ENCODE data around the gene ABCD1. TPM values are rescaled to one million over a fixed set of nuclear protein-coding genes. Genes with fewer than 3 reads are reported as not detected.

Gene ABCD1
- total and polyA plus RNA-seq, 9 of the 15 experiments (the other 6 are each of a cell fraction or from before 2014, with no cell fraction given) = 0.07 to 6.9 (median 2.2) TPM

DNA sequence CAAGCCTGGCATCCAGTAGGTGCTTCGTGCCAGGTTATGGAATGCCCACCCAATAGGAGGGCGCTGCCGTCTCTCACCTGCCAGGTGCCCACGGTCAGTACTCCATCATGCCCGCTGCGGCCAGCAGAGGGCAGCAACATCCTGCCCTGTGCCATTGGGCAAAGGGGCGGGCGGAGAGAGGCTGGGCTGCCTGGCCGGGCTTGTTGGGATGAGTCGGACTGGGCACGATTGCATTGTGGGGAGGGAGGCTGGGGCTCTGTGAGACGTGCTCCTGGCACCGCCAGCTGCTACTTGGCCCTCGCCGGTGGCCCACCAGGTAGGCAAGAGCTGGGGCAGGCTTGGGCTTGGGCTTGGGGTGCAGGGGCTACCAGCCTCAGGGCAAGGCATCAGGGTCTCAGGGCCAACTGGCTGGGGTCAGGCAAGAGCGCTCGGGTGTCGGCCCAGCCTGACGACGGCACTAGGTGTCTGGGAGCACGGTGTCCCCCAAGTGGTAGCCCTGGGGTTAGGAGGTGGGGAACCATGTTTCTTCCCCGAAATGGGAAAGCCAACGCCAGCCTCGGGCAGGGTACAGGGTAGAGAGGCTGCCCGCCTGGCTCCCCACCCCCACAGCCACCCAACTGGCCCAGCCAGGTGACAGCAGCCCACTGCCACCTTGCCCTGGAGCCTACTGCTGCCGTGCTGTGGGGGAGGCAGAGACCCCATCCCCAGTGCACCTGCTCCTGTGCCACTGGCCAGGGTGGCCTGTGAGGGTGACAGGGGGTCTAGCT, 39.5 kb downstream of the ABCD1 start, which contains the start of gene PLXNB3 (continued):
- TF ChIP-seq, protein P1, sequence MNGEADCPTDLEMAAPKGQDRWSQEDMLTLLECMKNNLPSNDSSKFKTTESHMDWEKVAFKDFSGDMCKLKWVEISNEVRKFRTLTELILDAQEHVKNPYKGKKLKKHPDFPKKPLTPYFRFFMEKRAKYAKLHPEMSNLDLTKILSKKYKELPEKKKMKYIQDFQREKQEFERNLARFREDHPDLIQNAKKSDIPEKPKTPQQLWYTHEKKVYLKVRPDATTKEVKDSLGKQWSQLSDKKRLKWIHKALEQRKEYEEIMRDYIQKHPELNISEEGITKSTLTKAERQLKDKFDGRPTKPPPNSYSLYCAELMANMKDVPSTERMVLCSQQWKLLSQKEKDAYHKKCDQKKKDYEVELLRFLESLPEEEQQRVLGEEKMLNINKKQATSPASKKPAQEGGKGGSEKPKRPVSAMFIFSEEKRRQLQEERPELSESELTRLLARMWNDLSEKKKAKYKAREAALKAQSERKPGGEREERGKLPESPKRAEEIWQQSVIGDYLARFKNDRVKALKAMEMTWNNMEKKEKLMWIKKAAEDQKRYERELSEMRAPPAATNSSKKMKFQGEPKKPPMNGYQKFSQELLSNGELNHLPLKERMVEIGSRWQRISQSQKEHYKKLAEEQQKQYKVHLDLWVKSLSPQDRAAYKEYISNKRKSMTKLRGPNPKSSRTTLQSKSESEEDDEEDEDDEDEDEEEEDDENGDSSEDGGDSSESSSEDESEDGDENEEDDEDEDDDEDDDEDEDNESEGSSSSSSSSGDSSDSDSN (IDR thresholded peaks at IDR 0.05; ENCODE audit: borderline replicate concordance in 1 of 2, low read depth in 2 of 2, low read length in 2 of 2) = no peak
- no peak for TF ChIP-seq NR1H2 (CRISPR knock-in tag; IDR thresholded peaks at IDR 0.05)
- 0 out of 2 replicates have a peak, but pooled peaks have one; percentile 19 for TF ChIP-seq BHLHE40 (IDR thresholded peaks at IDR 0.05; ENCODE audit: low read length)
- TF ChIP-seq MTA3 (IDR thresholded peaks at IDR 0.05; ENCODE audit: borderline replicate concordance) = 0 out of 2 replicates have a peak, but pooled peaks have one; percentile 40
- TF ChIP-seq CEBPB (tag; IDR thresholded peaks at IDR 0.05) = no peak
- no peak for TF ChIP-seq ZNF41 (CRISPR knock-in tag; conservative IDR thresholded peaks at IDR 0.05)
- TF ChIP-seq, protein P2, sequence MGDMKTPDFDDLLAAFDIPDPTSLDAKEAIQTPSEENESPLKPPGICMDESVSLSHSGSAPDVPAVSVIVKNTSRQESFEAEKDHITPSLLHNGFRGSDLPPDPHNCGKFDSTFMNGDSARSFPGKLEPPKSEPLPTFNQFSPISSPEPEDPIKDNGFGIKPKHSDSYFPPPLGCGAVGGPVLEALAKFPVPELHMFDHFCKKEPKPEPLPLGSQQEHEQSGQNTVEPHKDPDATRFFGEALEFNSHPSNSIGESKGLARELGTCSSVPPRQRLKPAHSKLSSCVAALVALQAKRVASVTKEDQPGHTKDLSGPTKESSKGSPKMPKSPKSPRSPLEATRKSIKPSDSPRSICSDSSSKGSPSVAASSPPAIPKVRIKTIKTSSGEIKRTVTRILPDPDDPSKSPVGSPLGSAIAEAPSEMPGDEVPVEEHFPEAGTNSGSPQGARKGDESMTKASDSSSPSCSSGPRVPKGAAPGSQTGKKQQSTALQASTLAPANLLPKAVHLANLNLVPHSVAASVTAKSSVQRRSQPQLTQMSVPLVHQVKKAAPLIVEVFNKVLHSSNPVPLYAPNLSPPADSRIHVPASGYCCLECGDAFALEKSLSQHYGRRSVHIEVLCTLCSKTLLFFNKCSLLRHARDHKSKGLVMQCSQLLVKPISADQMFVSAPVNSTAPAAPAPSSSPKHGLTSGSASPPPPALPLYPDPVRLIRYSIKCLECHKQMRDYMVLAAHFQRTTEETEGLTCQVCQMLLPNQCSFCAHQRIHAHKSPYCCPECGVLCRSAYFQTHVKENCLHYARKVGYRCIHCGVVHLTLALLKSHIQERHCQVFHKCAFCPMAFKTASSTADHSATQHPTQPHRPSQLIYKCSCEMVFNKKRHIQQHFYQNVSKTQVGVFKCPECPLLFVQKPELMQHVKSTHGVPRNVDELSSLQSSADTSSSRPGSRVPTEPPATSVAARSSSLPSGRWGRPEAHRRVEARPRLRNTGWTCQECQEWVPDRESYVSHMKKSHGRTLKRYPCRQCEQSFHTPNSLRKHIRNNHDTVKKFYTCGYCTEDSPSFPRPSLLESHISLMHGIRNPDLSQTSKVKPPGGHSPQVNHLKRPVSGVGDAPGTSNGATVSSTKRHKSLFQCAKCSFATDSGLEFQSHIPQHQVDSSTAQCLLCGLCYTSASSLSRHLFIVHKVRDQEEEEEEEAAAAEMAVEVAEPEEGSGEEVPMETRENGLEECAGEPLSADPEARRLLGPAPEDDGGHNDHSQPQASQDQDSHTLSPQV (IDR thresholded peaks at IDR 0.05) = peak; percentile 58
- no peak for TF ChIP-seq SMARCC2 (IDR thresholded peaks at IDR 0.05; ENCODE audit: low read depth)
- TF ChIP-seq KDM5B (IDR thresholded peaks at IDR 0.05; ENCODE audit: insufficient replicate concordance, low read depth, low read length) = no peak
- TF ChIP-seq NFIC (IDR thresholded peaks at IDR 0.05) = no peak
- no peak for TF ChIP-seq RFX1 (IDR thresholded peaks at IDR 0.05)
- no peak for TF ChIP-seq E2F3 (CRISPR knock-in tag; IDR thresholded peaks at IDR 0.05)
- TF ChIP-seq CBX3 (IDR thresholded peaks at IDR 0.05; ENCODE audit: borderline replicate concordance in 1 of 2, low read length in 2 of 2) = no peak
- TF ChIP-seq POLR3A (IDR thresholded peaks at IDR 0.05; ENCODE audit: borderline replicate concordance, extremely low read depth, insufficient read depth, insufficient read length) = no peak
- TF ChIP-seq, protein P3, sequence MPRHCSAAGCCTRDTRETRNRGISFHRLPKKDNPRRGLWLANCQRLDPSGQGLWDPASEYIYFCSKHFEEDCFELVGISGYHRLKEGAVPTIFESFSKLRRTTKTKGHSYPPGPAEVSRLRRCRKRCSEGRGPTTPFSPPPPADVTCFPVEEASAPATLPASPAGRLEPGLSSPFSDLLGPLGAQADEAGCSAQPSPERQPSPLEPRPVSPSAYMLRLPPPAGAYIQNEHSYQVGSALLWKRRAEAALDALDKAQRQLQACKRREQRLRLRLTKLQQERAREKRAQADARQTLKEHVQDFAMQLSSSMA (CRISPR knock-in tag; IDR thresholded peaks at IDR 0.05) = no peak
- TF ChIP-seq, protein P4, sequence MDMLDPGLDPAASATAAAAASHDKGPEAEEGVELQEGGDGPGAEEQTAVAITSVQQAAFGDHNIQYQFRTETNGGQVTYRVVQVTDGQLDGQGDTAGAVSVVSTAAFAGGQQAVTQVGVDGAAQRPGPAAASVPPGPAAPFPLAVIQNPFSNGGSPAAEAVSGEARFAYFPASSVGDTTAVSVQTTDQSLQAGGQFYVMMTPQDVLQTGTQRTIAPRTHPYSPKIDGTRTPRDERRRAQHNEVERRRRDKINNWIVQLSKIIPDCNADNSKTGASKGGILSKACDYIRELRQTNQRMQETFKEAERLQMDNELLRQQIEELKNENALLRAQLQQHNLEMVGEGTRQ (CRISPR knock-in tag; IDR thresholded peaks at IDR 0.05) = no peak
- TF ChIP-seq, protein P5, sequence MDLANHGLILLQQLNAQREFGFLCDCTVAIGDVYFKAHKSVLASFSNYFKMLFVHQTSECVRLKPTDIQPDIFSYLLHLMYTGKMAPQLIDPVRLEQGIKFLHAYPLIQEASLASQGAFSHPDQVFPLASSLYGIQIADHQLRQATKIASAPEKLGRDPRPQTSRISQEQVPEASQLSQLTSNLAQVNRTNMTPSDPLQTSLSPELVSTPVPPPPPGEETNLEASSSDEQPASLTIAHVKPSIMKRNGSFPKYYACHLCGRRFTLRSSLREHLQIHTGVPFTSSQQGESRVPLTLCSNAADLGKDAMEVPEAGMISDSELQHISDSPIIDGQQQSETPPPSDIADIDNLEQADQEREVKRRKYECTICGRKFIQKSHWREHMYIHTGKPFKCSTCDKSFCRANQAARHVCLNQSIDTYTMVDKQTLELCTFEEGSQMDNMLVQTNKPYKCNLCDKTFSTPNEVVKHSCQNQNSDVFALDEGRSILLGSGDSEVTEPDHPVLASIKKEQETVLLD (IDR thresholded peaks at IDR 0.05) = peak; percentile 46; the same call in 1 of the 2 replicates
- no peak for TF ChIP-seq GTF2A2 (tag; IDR thresholded peaks at IDR 0.05)
